NCI-H1105 (cell line): Measurements from ENCODE around the gene PIGH.
A peak's percentile ranks its signal among the peaks of the same experiment; 100 is the strongest.
"Not testable (repeated sequence)": the region's sequence is repeated elsewhere in the genome, so short reads cannot be mapped to it uniquely, and the experiment has no call there.

Source experiments
- DNase-seq: peaks from one replicate; lab custom pipeline; 2025; lab: John Stamatoyannopoulos, UW

Gene PIGH, protein sequence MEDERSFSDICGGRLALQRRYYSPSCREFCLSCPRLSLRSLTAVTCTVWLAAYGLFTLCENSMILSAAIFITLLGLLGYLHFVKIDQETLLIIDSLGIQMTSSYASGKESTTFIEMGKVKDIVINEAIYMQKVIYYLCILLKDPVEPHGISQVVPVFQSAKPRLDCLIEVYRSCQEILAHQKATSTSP

DNA sequence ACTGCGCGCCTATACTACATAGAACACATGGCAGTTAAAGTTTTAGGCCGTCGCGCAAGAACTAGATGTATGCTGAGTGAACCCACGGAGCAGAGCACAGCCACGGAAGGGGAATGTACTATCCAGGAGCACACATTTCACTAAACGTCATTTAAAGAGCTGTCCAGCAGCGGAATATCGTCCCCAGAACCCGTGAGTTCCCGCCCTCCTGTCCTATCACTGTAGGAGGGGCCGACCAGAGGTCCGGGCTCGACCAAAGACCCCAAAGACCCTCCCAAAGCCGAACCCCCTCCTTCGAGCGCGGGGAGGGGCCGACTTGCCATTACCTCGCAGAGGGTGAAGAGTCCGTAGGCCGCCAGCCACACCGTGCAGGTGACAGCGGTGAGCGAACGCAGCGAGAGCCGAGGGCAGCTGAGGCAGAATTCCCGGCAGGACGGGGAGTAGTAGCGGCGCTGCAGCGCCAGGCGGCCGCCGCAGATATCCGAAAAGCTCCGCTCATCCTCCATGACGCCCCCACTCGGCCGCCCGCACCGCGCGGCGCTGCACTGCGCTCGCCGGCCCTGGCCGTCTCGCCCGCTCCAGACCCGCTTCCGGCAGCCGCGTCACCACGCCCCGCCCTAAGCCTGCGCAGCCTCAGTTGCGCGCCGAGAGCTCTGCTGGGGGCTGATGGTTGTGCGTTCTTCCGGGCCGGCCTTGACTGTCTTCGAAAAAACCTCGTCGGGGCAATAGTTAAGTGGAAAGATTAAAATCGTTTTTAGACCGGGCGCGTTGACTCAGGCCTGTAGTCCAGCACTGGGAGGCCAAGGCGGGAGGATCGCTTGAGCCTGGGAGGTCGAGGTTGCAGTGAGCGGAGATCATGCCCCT lies at the start of gene PIGH:
PIGH (minus strand) TSS at position 571 of the 864 bp plus-strand sequence; CDS start at position 506, 65 bp downstream.
- DNase-seq, result peak; percentile 84

DNA sequence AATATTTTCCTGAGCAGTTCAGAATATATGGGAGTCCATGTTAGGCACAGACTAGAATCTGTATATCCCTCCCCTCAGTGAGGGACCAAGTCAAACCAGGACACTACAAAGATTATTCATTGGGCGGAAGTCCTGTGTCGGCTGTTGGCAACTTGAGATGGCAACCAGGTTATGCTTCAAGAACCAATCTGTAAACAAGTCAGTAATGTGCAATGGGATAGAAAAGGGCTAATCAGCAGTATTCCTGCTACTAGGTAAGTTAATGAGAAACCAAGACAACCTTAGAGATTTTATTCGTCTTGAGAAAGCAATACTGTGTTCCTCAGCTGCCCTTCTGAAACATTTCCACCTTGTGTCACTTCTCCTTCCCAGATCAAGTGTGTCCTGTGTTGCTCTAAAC lies 46.1 kb upstream of the PIGH start:
- no peak for DNase-seq

- no peak for DNase-seq
Observed at GRCh38 chr14:67645414-67645813, 45.3 kb upstream of the PIGH start.

DNA sequence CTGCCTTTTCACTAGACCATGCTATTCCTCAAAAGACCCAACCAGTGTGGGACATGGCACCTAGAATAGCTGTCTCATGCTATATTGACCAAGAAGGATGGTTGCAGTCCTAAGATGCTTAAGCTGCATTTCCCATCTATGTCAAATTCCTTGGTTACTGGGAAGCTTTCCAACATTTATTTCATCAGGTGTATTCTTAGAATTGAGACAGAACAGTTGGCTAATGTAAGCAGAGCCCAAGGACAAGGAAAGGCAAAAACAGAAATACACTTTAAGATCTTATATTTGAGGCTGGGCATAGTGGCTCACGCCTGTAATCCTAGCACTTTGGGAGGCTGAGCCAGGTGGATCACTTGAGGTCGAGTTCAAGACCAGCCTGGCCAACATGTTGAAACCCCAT lies 44.4 kb upstream of the PIGH start:
- DNase-seq, result no peak

GRCh38 chr14:67643713-67644112 lies 43.6 kb upstream of the PIGH start:
- no peak for DNase-seq

- DNase-seq, result no peak
Observed at GRCh38 chr14:67641902-67642749, 42.1 kb upstream of the PIGH start.

GRCh38 chr14:67641480-67641879 lies 41.4 kb upstream of the PIGH start:
- DNase-seq, result no peak

DNA sequence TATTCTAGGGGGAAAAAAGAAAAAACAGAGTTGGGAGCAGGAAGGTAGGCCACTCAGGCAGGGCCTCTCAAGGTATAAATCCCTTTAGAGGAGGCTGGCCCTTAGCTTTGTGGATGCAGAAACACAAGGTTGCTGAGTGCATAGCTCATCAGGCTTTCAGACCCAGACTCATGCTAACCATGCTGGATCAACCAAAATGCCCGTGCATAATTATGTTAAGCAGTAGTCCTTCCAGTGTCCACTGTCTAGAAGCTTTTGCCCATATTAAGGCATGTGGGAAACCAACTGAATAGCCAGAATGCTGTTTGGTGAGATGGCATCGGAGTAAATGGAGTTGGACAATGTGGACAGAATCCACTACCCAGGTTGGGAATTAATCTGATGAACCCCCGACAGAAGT lies 38.6 kb upstream of the PIGH start:
- no peak for DNase-seq

DNA sequence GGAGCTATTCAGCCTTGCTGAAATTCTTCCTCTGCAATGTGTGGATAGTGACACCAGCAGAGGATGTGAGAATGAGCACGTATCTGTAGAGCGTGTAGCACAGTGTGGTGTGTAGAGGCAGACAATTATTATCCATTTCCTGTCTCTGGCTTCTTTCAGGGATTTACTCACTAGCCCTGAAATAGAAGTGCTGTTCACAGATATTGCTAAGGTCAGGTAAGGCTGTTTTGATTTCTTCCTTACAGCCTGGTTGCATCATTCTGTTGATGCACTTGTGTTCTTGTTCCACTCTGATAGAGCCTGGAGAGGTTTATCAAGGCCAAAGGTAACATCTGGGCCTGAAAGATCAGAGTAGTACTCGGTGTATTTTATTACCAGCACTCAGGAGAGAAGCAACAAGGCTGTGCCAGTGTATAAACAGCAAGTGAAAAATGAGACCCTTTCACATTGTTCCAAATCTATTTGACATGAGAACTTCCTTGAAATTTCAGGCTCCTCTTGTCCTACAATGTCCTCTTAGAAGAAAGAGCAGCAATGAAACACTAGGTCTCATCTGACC lies 36.4 kb upstream of the PIGH start:
- no peak for DNase-seq

- DNase-seq, result no peak
Observed at GRCh38 chr14:67633451-67634147, 33.5 kb upstream of the PIGH start.

DNA sequence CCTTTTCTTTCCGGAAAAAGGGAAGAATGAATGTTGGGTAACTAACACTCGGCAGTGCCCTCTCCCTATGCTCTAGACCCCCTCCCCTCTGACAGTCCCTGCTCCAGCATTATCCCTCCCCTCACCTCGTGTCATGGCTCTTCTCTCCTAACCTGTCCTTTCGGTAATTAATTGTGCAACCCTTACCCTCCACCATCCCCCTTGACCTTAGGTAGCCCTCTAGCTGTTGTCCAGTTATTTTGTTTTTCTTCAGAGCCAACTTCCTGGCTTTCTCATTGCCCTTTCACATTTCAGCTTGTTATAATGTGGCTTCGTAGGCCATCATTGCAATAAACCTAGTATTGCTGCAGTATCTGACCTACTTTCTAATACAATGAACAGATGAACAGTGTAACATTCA lies 30.9 kb upstream of the PIGH start:
- no peak for DNase-seq

DNA sequence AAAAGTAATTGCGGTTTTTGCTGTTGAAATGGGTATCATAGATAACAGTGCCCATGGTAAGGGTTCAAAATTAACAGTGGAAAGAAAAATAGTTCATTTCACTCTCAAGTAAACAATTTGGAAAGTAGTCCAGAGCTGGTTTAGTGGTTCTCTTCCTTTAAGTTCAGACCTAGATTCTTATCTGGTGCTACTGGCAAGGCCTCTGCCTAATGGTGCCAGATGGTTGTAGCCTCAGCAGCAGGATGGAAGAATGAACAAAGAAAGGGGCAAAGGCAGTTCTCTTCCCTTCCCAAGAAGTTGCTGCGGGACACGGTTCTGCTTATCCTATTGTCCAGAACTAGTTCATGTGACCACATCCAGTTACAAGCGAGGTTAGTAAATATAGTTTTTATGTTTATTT lies 30.1 kb upstream of the PIGH start:
- no peak for DNase-seq

DNA sequence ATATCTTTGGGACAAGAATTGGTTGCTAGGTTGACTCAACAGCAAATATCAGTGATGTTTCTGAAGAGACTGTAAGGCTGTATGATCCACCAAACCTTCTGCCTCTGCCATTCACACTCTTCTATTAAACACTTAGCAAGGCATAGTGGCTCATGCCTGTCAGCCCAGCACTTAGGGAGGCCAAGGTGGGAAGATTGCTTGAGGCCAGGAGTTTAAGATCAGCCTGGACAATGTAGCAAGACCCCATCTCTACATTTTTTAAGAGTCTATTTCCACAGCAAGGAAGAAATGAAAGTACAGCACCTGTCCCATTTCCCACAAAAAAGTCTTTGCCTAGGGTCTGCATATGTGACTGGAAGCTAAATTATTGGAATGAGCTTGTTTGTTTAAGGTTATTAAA lies 27.5 kb upstream of the PIGH start:
- no peak for DNase-seq

DNA sequence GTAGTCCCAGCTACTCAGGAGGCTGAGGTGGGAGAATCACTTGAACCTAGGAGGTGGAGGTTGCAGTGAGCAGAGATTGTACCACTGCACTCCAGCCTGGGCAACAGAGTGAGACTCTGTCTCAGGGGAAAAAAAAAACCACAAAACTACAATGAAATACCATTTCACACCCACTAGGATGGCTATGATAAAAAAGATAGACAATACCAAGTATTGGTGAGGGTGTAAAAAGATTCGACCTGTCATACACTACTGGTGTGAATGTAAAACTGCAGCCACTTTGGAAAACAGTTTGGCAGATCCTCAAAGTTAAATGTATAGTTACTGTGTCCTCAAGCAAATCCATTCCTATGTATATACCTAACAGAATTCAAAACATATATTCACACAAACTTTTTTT lies 26.1 kb upstream of the PIGH start:
- DNase-seq, result not testable (repeated sequence)

DNA sequence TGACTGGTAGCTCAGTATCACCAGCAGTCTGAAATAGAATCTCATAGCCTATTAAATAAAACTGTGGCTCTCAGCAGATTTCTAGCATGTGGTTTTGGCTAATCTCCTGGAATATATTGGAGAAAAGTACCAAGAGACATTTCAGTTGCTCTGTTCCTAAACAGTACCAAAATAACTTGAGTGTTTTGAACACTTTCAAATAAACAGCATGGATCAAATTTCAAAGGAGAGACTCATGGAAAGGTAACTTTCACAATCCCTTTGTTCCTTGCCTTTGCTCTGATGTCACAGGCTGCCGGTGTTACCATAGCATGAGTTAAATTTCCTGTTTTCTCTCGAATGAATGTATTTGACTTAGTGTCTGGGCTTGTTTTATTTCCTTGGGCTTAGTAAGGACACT lies 23.0 kb upstream of the PIGH start:
- no peak for DNase-seq

- no peak for DNase-seq
Observed at GRCh38 chr14:67622675-67623074, 22.6 kb upstream of the PIGH start.

DNA sequence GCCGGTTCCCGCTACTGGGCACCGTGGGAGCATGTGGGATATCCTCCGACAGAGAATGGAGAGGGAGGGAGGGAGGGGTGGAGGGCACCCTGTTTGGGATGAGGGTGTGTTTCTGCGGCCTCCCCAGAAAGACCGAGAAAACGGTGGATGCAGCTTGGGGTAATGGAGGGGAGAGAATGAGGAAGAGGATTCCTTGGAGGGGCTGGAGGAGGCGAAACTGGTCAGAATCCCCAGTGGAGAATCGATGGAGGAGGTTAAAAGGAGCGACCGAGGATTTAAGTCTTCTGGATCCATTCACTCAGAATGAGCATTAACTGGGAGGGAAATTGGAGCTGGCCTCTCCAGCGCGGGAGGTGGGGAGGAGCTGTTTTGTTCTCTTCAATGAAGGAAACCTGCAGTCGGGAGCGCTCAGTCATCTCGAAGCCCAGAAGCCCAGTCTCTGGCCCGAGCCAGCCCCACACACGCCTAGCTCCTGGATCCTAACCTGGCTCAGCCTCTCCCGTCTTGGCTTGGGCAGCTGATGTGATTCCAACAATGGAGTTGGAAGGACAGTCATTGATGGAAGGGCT lies 20.2 kb upstream of the PIGH start:
- DNase-seq, result peak; percentile 46

GRCh38 chr14:67619446-67620216 lies 19.6 kb upstream of the PIGH start, which contains the start of gene ARG2:
Gene ARG2 (plus strand): TSS chr14:67619920. CDS start chr14:67619978, 58 bp downstream.
- peak; percentile 98 for DNase-seq

DNA sequence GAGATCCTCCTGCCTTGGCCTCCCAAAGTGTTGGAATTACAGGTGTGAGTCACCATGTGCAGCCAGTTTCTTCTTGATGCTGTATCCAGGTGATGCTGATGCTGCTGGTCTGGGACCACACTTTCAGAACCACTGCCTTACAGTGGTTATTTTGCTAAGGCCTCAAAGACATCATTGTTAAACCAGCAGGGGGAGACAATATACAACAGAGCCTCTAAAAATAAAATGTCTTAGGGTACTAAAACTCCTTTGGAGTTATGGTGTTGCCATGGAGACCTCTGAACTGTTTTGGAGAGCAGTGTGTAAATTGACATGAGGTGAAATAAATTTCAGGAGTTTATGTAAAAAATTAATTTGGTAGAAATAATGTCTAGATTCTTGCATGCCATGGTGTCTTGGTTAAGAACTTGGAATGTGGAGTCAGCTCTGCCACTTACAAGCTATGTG lies 18.6 kb upstream of the PIGH start:
- peak; percentile 57 for DNase-seq

DNA sequence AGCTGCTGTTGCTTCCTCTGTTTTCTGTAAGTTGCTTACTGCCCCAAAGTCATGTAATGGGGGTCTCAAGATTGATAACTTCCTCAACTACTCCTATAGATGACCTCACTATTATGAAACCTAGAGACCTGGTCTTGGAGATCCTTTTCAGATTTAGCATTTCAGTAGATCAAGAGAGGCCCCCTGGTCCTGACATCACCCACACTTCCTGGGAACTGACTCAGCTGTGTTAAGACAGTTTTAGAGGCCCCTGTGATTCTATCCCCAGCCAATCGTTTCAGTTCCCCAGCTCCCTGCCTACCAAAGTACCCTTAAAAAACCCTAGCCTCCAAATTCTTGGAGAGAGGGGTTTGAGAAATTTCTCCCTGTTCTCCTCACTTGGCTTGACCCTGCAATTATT lies 10.4 kb upstream of the PIGH start:
- no peak for DNase-seq
